Fibroblast of mammary gland (primary cell): ENCODE results near the gene MR1.

ENCODE experiments used
- DNase-seq: peaks from one replicate; pipeline ENCODE4 v3.0.0-alpha.2; 2010; ENCODE audit warnings: low read depth
- H3K4me3 ChIP-seq: 2 replicates; pipeline ENCODE4 v1.5.1; 2011; ENCODE audit warnings: low read depth, mild to moderate bottlenecking, low read length, moderate library complexity; ENCODE audit not compliant: control insufficient read depth
- CTCF ChIP-seq: conservative IDR thresholded peaks from 2 replicates; pipeline ENCODE4 v1.5.1; 2011; ENCODE audit warnings: low read depth, low read length, inconsistent platforms; ENCODE audit not compliant: control insufficient read depth, insufficient read depth

The MR1 gene

DNA sequence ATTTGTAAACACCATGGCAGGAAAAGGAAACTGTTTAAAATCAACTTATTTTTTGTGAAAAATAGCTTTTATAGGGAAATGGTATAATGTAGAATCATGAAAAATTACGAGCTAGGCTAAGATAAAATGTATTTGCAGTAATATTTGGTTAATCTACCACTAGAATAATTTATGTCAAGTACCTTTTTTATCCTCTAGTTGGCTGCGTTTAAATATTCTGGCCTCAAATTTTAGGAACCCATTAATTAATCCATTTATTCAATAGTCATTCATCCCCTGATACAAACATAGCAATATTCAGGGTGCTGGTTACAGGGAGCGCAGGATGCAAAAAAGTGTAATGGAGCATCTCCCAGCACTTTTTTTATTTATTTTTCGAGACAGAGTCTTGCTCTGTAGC, 46.1 kb downstream of the MR1 start:
- TF ChIP-seq CTCF = no peak
- DNase-seq = no peak
- H3K4me3 ChIP-seq = no peak overlapping the region

GRCh38 chr1:181080556-181080955, 46.8 kb downstream of the MR1 start:
- TF ChIP-seq CTCF = no peak
- no peak for DNase-seq
- no peak overlapping the region for H3K4me3 ChIP-seq

GRCh38 chr1:181081395-181081794, 47.6 kb downstream of the MR1 start:
- no peak for TF ChIP-seq CTCF
- H3K4me3 ChIP-seq = no peak overlapping the region
- no peak for DNase-seq

GRCh38 chr1:181083842-181084605, 50.2 kb downstream of the MR1 start:
- no peak overlapping the region for H3K4me3 ChIP-seq
- peak; percentile 68 for DNase-seq
- TF ChIP-seq CTCF = peak; percentile 55

DNA sequence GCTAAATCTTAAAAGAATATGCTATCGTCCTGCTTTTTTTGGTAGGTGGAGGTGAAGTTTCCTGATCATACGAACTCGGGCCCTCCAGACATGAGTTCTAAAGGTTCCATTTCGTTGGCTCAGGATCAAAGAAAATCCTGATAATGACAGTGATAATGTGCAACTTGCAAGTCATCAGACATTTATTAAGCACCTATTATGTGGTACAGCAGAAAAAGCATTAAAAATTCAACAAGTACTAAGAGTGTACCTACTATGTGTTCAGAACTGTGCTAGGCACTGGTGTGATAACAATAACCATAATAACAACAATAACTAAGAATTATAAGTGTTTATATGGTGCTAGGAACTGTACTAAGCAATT, 50.8 kb downstream of the MR1 start:
- H3K4me3 ChIP-seq = no peak overlapping the region
- no peak for DNase-seq
- TF ChIP-seq CTCF = no peak

GRCh38 chr1:181086091-181086490, 52.3 kb downstream of the MR1 start:
- TF ChIP-seq CTCF = no peak
- H3K4me3 ChIP-seq = no peak overlapping the region
- DNase-seq = no peak

DNA sequence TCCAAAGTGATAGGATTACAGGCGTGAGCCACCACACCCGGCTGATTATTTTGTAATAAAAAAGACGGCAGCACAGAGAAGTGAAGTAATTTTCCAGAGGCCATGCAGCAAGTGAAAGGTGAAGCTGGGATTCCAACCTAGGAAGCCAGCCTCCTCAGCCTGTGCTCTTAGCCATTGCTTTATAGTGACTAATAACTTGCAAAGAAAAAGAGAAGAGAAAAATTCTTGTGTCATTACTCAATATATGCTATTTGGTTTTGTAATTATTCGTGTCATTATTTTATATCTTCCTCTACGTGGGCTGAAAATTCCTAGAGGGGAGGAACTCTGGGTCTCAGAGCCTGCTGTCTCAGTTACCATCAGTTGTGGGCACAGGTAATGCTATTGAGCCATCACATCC, 53.1 kb downstream of the MR1 start:
- H3K4me3 ChIP-seq = no peak overlapping the region
- TF ChIP-seq CTCF = no peak
- peak; percentile 87 for DNase-seq
